Adrenal gland (tissue), 5 donors: ENCODE data around the gene KCNMA1.

Source experiments
- POLR2A ChIP-seq, 2 donors: fragments of 450-650 bp; IDR thresholded peaks; one replicate each; pipeline ENCODE4 v1.6.1; 2017; ENCODE audit warnings: antibody characterized with exemption in 2 of 2, mild to moderate bottlenecking in 2 of 2, moderate library complexity in 1 of 2
- TF ChIP-seq, protein P1 (sequence below), 6 experiments: fragments of 450-650 bp in 4 of 6; fragments of 200-600 bp in 2 of 6; sonication (generic) in 1 of 6; IDR thresholded peaks; 1 replicate in 5 of 6; 2 replicates in 1 of 6; pipeline versions ENCODE4 v1.5.1 to v1.8.0; 2016 to 2021; ENCODE audit warnings: antibody characterized with exemption in 6 of 6, mild to moderate bottlenecking in 2 of 6, moderate library complexity in 1 of 6
- donor health status: DM: no; HTN: no; CAD: no.

GRCh38 chr10:77371421-77371820, 266.2 kb downstream of the KCNMA1 start:
- TF ChIP-seq, protein P1, sequence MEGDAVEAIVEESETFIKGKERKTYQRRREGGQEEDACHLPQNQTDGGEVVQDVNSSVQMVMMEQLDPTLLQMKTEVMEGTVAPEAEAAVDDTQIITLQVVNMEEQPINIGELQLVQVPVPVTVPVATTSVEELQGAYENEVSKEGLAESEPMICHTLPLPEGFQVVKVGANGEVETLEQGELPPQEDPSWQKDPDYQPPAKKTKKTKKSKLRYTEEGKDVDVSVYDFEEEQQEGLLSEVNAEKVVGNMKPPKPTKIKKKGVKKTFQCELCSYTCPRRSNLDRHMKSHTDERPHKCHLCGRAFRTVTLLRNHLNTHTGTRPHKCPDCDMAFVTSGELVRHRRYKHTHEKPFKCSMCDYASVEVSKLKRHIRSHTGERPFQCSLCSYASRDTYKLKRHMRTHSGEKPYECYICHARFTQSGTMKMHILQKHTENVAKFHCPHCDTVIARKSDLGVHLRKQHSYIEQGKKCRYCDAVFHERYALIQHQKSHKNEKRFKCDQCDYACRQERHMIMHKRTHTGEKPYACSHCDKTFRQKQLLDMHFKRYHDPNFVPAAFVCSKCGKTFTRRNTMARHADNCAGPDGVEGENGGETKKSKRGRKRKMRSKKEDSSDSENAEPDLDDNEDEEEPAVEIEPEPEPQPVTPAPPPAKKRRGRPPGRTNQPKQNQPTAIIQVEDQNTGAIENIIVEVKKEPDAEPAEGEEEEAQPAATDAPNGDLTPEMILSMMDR (IDR thresholded peaks at IDR 0.05): no peak
- no peak for TF ChIP-seq POLR2A (IDR thresholded peaks at IDR 0.05)
